GM18868 (cell line): Measurements from ENCODE around the gene KIF21A.

Experiments
- ATAC-seq: cut with Tn5 transposase; IDR thresholded peaks from one replicate; pipeline ENCODE4 v1.9.1; 2021; ENCODE audit warnings: mild to moderate bottlenecking, moderate library complexity; ENCODE audit not compliant: unreplicated experiment

Gene KIF21A

GRCh38 chr12:39294715-39295114, 148.2 kb downstream of the KIF21A start:
- no peak for ATAC-seq

- no peak for ATAC-seq
These were observed 150.7 kb downstream of the KIF21A start for GRCh38 chr12:39292125-39292630.

- ATAC-seq: no peak
These were observed 155.1 kb downstream of the KIF21A start for GRCh38 chr12:39287817-39288216.

GRCh38 chr12:39287409-39287808, 155.5 kb downstream of the KIF21A start:
- no peak for ATAC-seq

- no peak for ATAC-seq
These were observed 164.5 kb downstream of the KIF21A start for GRCh38 chr12:39278426-39278825.

GRCh38 chr12:39277416-39277815, 165.5 kb downstream of the KIF21A start:
- no peak for ATAC-seq

GRCh38 chr12:39275846-39276245, 167.1 kb downstream of the KIF21A start:
- no peak for ATAC-seq

GRCh38 chr12:39272871-39273655, 169.9 kb downstream of the KIF21A start:
- ATAC-seq: no peak

- ATAC-seq: no peak
These were observed 173.4 kb downstream of the KIF21A start for GRCh38 chr12:39269492-39269891.

GRCh38 chr12:39267886-39268285, 175.0 kb downstream of the KIF21A start:
- ATAC-seq: no peak

- no peak for ATAC-seq
These were observed 190.3 kb downstream of the KIF21A start for GRCh38 chr12:39252628-39253027.
